SK-N-SH (cell line): Measurements from ENCODE around the gene PPCS. TPM values are rescaled to one million over a fixed set of nuclear protein-coding genes. Genes with fewer than 3 reads are reported as not detected.

ENCODE experiments used
- CTCF ChIA-PET: fragments of 300-600, 350-600 bp; formaldehyde crosslinking; extraction: SDS; loops from one replicate; lab custom pipeline; 2021; lab: Yijun Ruan, JAX
- POLR2A ChIA-PET: fragments of 350-600 bp; sonication (Branson Sonifier 250); formaldehyde crosslinking; extraction: SDS; loops from one replicate; lab custom pipeline; 2020; ENCODE audit warnings: antibody characterized with exemption, inconsistent platforms; lab: Yijun Ruan, JAX
- DNase-seq: peaks from one replicate; pipeline ENCODE4 v3.0.0; 2012
- H2AFZ ChIP-seq: fragments of 200-600 bp; sonication (generic); 2 replicates; pipeline ENCODE4 v1.8.1; 2016; ENCODE audit warnings: antibody characterized with exemption, mild to moderate bottlenecking, low read depth
- H3F3A ChIP-seq: fragments of 200-600 bp; sonication (generic); replicated peaks from 2 replicates; pipeline ENCODE3; 2016; ENCODE audit warnings: antibody characterized with exemption, mild to moderate bottlenecking; ENCODE audit not compliant: insufficient read depth
- H3K27ac ChIP-seq, 2 experiments: fragments of 200-500 bp in 1 of 2; fragments of 200-600 bp in 1 of 2; sonication (Bioruptor generic) in 1 of 2; sonication (generic), shearing (Covaris generic) in 1 of 2; 2 replicates each; pipeline versions ENCODE4 v1.5.1 to v1.6.1; 2014 to 2016; ENCODE audit warnings: low read depth in 2 of 2, inconsistent platforms in 1 of 2, low read length in 1 of 2, mild to moderate bottlenecking in 1 of 2, mixed read lengths in 1 of 2
- H3K27me3 ChIP-seq: fragments of 200-600 bp; sonication (generic), shearing (Covaris generic); 2 replicates; pipeline ENCODE4 v1.6.1; 2016; ENCODE audit warnings: mixed run types; ENCODE audit not compliant: insufficient read depth
- H3K36me3 ChIP-seq, 2 experiments: fragments of 200-500 bp in 1 of 2; fragments of 200-600 bp in 1 of 2; sonication (Bioruptor generic) in 1 of 2; sonication (generic) in 1 of 2; replicated peaks in 1 of 2; 2 replicates each; pipeline versions ENCODE3 to v1.5.1; 2014 to 2016; ENCODE audit warnings: low read length in 1 of 2, mild to moderate bottlenecking in 1 of 2; ENCODE audit not compliant: insufficient read depth in 2 of 2, control insufficient read depth in 1 of 2
- H3K4me1 ChIP-seq, 2 experiments: fragments of 200-500 bp in 1 of 2; fragments of 200-600 bp in 1 of 2; sonication (Bioruptor generic) in 1 of 2; sonication (generic), shearing (Covaris generic) in 1 of 2; 2 replicates each; pipeline versions ENCODE4 v1.5.1 to v1.6.1; 2014 to 2016; ENCODE audit warnings: low read depth in 1 of 2, low read length in 1 of 2, mixed run types in 1 of 2; ENCODE audit not compliant: insufficient read depth in 2 of 2, control insufficient read depth in 1 of 2
- H3K4me2 ChIP-seq: fragments of 200-600 bp; sonication (generic), shearing (Covaris generic); 2 replicates; pipeline ENCODE4 v1.6.1; 2017; ENCODE audit warnings: mixed run types
- H3K4me3 ChIP-seq, 2 experiments: fragments of 200-500 bp in 1 of 2; fragments of 200-600 bp in 1 of 2; sonication (Bioruptor generic) in 1 of 2; sonication (generic), shearing (Covaris generic) in 1 of 2; 2 replicates each; pipeline versions ENCODE4 v1.5.1 to v1.8.1; 2014 to 2016; ENCODE audit warnings: low read depth in 2 of 2, inconsistent platforms in 1 of 2, low read length in 1 of 2, mild to moderate bottlenecking in 1 of 2, mixed read lengths in 1 of 2, moderate library complexity in 1 of 2
- H3K79me2 ChIP-seq: fragments of 200-600 bp; sonication (generic); 2 replicates; pipeline ENCODE4 v1.8.1; 2017; ENCODE audit warnings: mild to moderate bottlenecking; ENCODE audit not compliant: insufficient read depth
- H3K9ac ChIP-seq: fragments of 200-600 bp; sonication (generic); 2 replicates; pipeline ENCODE4 v1.6.1; 2017; ENCODE audit warnings: mixed run types
- H3K9me2 ChIP-seq: fragments of 200-600 bp; sonication (generic); 2 replicates; pipeline ENCODE4 v1.6.1; 2017; ENCODE audit warnings: mixed run types
- H3K9me3 ChIP-seq: fragments of 200-600 bp; sonication (generic); 2 replicates; pipeline ENCODE4 v1.6.1; 2017; ENCODE audit warnings: mixed run types, mild to moderate bottlenecking, moderate library complexity
- H4K20me1 ChIP-seq: fragments of 200-600 bp; sonication (generic); 2 replicates; pipeline ENCODE4 v1.6.1; 2017; ENCODE audit warnings: mild to moderate bottlenecking, mixed run types; ENCODE audit not compliant: insufficient read depth
- CHD2 ChIP-seq: fragments of 150-350 bp; IDR thresholded peaks from 2 replicates; pipeline ENCODE4 v1.6.1; 2018; ENCODE audit warnings: low read length; ENCODE audit not compliant: partially characterized antibody
- ELF1 ChIP-seq: IDR thresholded peaks from 2 replicates; pipeline ENCODE4 v1.4.0; 2012
- EP300 ChIP-seq, 2 experiments: IDR thresholded peaks; 2 replicates each; pipeline versions ENCODE4 v1.4.0 to v1.6.1; 2012; ENCODE audit warnings: borderline replicate concordance in 1 of 2, low read depth in 1 of 2, low read length in 1 of 2
- FOXJ3 ChIP-seq: sonication (generic); formaldehyde crosslinking; IDR thresholded peaks from 2 replicates; pipeline ENCODE4 v1.5.1; 2020; ENCODE audit warnings: mild to moderate bottlenecking, missing genetic modification reagents
- FOXM1 ChIP-seq: IDR thresholded peaks from 2 replicates; pipeline ENCODE4 v1.4.0; 2012; ENCODE audit warnings: low read depth, mild to moderate bottlenecking
- GABPA ChIP-seq: IDR thresholded peaks from 2 replicates; pipeline ENCODE4 v1.4.0; 2012; ENCODE audit warnings: low read depth, mild to moderate bottlenecking
- RFX5 ChIP-seq: IDR thresholded peaks from 2 replicates; pipeline ENCODE4 v1.6.1; 2012; ENCODE audit warnings: mild to moderate bottlenecking, improper control_type of control experiment, low read length
- RXRA ChIP-seq: IDR thresholded peaks from 2 replicates; pipeline ENCODE4 v1.4.0; 2012; ENCODE audit warnings: low read depth, mild to moderate bottlenecking, borderline replicate concordance
- WGBS: methylation state at CpG from one replicate; pipeline ENCODE4 v1.1.6; 2017; ENCODE audit warnings: low lambda C conversion rate; 5-methylcytosine and 5-hydroxymethylcytosine counted together
- polyA plus RNA-seq, 3 experiments: library from polyadenylated mRNA; depleted of rRNA; stranded (reverse); fragments of >200 nt; gene quantifications; 2 replicates each; pipeline ENCODE4 v1.2.3, GENCODE V29; 2012
- TF ChIP-seq, protein P1 (sequence below): fragments of 200-600 bp; sonication (generic); IDR thresholded peaks from 2 replicates; pipeline ENCODE4 v1.6.1; 2017; ENCODE audit warnings: antibody characterized with exemption, mild to moderate bottlenecking, moderate library complexity
- TF ChIP-seq, protein P2 (sequence below): IDR thresholded peaks from 2 replicates; pipeline ENCODE4 v1.4.0; 2012; ENCODE audit warnings: low read depth, borderline replicate concordance

Gene PPCS
- polyA plus RNA-seq, 1 of the 3 experiments (the other 2 are of a cell fraction), result 40.0 TPM

- H4K20me1 ChIP-seq, result no peaks in the 10 kb centered on the region
- H3K4me3 ChIP-seq, result no peak overlapping the region
- no peaks in the 10 kb centered on the region for H3K36me3 ChIP-seq
- no peak overlapping the region for H3K9ac ChIP-seq
- DNase-seq, result no peak
- no peaks in the 10 kb centered on the region for H3K9me3 ChIP-seq
- H3K79me2 ChIP-seq, result no peaks in the 10 kb centered on the region
- TF ChIP-seq RXRA, result no peak
- TF ChIP-seq, protein P1, sequence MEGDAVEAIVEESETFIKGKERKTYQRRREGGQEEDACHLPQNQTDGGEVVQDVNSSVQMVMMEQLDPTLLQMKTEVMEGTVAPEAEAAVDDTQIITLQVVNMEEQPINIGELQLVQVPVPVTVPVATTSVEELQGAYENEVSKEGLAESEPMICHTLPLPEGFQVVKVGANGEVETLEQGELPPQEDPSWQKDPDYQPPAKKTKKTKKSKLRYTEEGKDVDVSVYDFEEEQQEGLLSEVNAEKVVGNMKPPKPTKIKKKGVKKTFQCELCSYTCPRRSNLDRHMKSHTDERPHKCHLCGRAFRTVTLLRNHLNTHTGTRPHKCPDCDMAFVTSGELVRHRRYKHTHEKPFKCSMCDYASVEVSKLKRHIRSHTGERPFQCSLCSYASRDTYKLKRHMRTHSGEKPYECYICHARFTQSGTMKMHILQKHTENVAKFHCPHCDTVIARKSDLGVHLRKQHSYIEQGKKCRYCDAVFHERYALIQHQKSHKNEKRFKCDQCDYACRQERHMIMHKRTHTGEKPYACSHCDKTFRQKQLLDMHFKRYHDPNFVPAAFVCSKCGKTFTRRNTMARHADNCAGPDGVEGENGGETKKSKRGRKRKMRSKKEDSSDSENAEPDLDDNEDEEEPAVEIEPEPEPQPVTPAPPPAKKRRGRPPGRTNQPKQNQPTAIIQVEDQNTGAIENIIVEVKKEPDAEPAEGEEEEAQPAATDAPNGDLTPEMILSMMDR, result no peak
- no peak for TF ChIP-seq GABPA
- TF ChIP-seq EP300 (IDR thresholded peaks at IDR 0.05; ENCODE audit: borderline replicate concordance in 1 of 2, low read depth in 1 of 2, low read length in 1 of 2), result no peak
- no peak for TF ChIP-seq FOXJ3 (CRISPR knock-in tag)
- TF ChIP-seq, protein P2, sequence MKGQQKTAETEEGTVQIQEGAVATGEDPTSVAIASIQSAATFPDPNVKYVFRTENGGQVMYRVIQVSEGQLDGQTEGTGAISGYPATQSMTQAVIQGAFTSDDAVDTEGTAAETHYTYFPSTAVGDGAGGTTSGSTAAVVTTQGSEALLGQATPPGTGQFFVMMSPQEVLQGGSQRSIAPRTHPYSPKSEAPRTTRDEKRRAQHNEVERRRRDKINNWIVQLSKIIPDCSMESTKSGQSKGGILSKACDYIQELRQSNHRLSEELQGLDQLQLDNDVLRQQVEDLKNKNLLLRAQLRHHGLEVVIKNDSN, result no peak
- TF ChIP-seq FOXM1, result no peak
- TF ChIP-seq ELF1, result no peak
- no peak for TF ChIP-seq RFX5
- no peaks in the 10 kb centered on the region for H3K9me2 ChIP-seq
- no peaks in the 10 kb centered on the region; the same call in 1 of the 2 replicates for H3K27me3 ChIP-seq
- H3K4me2 ChIP-seq, result no peak overlapping the region
- H3K27ac ChIP-seq, result no peak overlapping the region
- POLR2A ChIA-PET, result no interaction called here
- H2AFZ ChIP-seq, result no peak overlapping the region
- H3F3A ChIP-seq, result no peaks in the 10 kb centered on the region
- peaks cover 6 to 29% of the 10 kb centered on the region in 2 experiments; a peak in 3 of 4 replicates for H3K4me1 ChIP-seq
- CTCF ChIA-PET, result interaction anchor here (0.8 to 1.1 kb wide), 2 partner anchors 113 to 251 kb away, joined by 3 read pairs; no protein-coding TSS in a partner anchor
- WGBS, result 79% methylated on average over 3 of the region's 3 CpGs
Observed at GRCh38 chr1:42423681-42424080, 32.7 kb upstream of the PPCS start.

- Histone ChIP-seq H3K9me3 (no peaks in the 10 kb centered on the region), H3K27me3 (no peaks in the 10 kb centered on the region; the same call in 1 of the 2 replicates), H3K27ac (no peak overlapping the region), H3K4me3 (no peak overlapping the region), H3K4me1 (peaks cover 6 to 28% of the 10 kb centered on the region in 2 experiments; a peak in 3 of 4 replicates), H3K79me2 (no peaks in the 10 kb centered on the region), H3K4me2 (no peak overlapping the region), H3F3A (no peaks in the 10 kb centered on the region), H4K20me1 (no peaks in the 10 kb centered on the region), H3K36me3 (no peaks in the 10 kb centered on the region), H2AFZ (no peak overlapping the region), H3K9me2 (no peaks in the 10 kb centered on the region), H3K9ac (no peak overlapping the region)
- no peak for DNase-seq
- WGBS, result 68% methylated on average over 4 of the region's 4 CpGs
- ChIA-PET POLR2A (no interaction called here), CTCF (interaction anchor here (0.8 kb wide), 1 partner anchor 113 kb away, joined by 3 read pairs; no protein-coding TSS in a partner anchor)
- TF ChIP-seq CHD2, result no peak
Observed at GRCh38 chr1:42424201-42424600, 32.1 kb upstream of the PPCS start.
